ENCODE measurements around the gene CREB3L4. TPM values are rescaled to one million over a fixed set of nuclear protein-coding genes. Genes with fewer than 3 reads are reported as not detected.

Gene CREB3L4
- total and polyA plus RNA-seq, 2 of the 13 experiments (the other 11 are each of a cell fraction or from before 2014, with no cell fraction given) = 9.9 to 18.7 TPM

- TF ChIP-seq HIVEP1 (CRISPR knock-in tag; IDR thresholded peaks at IDR 0.05) (peak; percentile 8; the same call in 1 of the 2 replicates), ZNF232 (CRISPR knock-in tag; IDR thresholded peaks at IDR 0.05; ENCODE audit: borderline replicate concordance) (no peak), SRY (CRISPR knock-in tag; IDR thresholded peaks at IDR 0.05) (0 out of 2 replicates have a peak, but pooled peaks have one; percentile 26), SYNCRIP (IDR thresholded peaks at IDR 0.05; ENCODE audit: insufficient read depth, low read depth, low read length) (no peak), ZBTB34 (CRISPR knock-in tag; IDR thresholded peaks at IDR 0.05) (no peak), ZSCAN12 (CRISPR knock-in tag; IDR thresholded peaks at IDR 0.05) (no peak), ZFX (CRISPR knock-in tag; IDR thresholded peaks at IDR 0.05; ENCODE audit: low read depth) (peak; percentile 51; the same call in 1 of the 2 replicates), BRD4 (CRISPR knock-in tag; IDR thresholded peaks at IDR 0.05) (no peak)
Measured at GRCh38 chr1:153963850-153964331, 3.8 kb upstream of the CREB3L4 start (continued).

GRCh38 chr1:153968000-153968363 is 280 bp downstream of the CREB3L4 start:
- Histone ChIP-seq H2AFZ (ENCODE audit: low read length) (no peak overlapping the region), H3K79me2 (ENCODE audit: insufficient read depth, low read length) (peaks cover 9% of the 10 kb centered on the region), H3K36me3 (replicated peaks in 1 of 2; ENCODE audit: control insufficient read depth in 1 of 2, insufficient read depth in 2 of 2, low read length in 2 of 2) (no peaks in the 10 kb centered on the region), H3K9ac (ENCODE audit: insufficient read depth, low read depth, low read length) (peak overlapping the region; percentile 75), H3K4me2 (ENCODE audit: low read depth, low read length) (peak overlapping the region; percentile 98), H3K4me3 (replicated peaks in 1 of 3; ENCODE audit: insufficient read depth in 1 of 3, low read depth in 2 of 3, low read length in 3 of 3) (peak overlapping the region; percentile 62 to 82 (median 72)), H3K9me3 (ENCODE audit: low read length) (no peaks in the 10 kb centered on the region), H3K27ac (ENCODE audit: extremely low read length, insufficient read depth, low read length) (peak overlapping the region; percentile 83), H4K20me1 (ENCODE audit: insufficient read depth, low read length) (no peaks in the 10 kb centered on the region), H3K4me1 (ENCODE audit: insufficient read depth, low read length) (peaks cover 29% of the 10 kb centered on the region), H3K27me3 (ENCODE audit: control insufficient read depth in 1 of 2, insufficient read depth in 2 of 2, low read length in 2 of 2) (no peaks in the 10 kb centered on the region; a peak in 1 of 5 replicates)
- FAIRE-seq = no peak
- WGBS (ENCODE audit: low lambda C conversion rate) = 4% methylated on average over 8 of the region's 8 CpGs
- ChIA-PET CTCF (ENCODE audit: low intra/inter-chr PET ratio, low total read pairs) (no interaction called here), POLR2A (interaction anchor here (0.9 to 10.0 kb wide), 14 partner anchors 9 to 252 kb away, joined by 3 to 209 read pairs (median 6); partner anchors contain the start of genes CRTC2, DENND4B, GATAD2B and INTS3)
- ATAC-seq = no peak
- intact Hi-C loops (cut with micrococcal nuclease; ENCODE audit: unreplicated experiment) (loop anchor here (5.0 kb wide), 1 partner anchor 171 kb away; no protein-coding TSS in a partner anchor), in situ Hi-C loops (cut with HindIII; ENCODE audit: extremely low pct_ligation_motif_present, low pct_unique_long_range_greater_than_20kb) (no loop called here)
- DNase-seq (ENCODE audit: low spot score) = no peak
- BruUV-seq (replicated peaks) = no TSS peak
- TF ChIP-seq TOPORS (CRISPR knock-in tag; IDR thresholded peaks at IDR 0.05) (0 out of 2 replicates have a peak, but pooled peaks have one; percentile 7), ZNF33B (CRISPR knock-in tag; IDR thresholded peaks at IDR 0.05) (no peak), SOX5 (CRISPR knock-in tag; IDR thresholded peaks at IDR 0.05; ENCODE audit: borderline replicate concordance) (no peak), SETDB1 (CRISPR knock-in tag; IDR thresholded peaks at IDR 0.05; ENCODE audit: borderline replicate concordance) (no peak), TSC22D2 (CRISPR knock-in tag; IDR thresholded peaks at IDR 0.05; ENCODE audit: borderline replicate concordance) (no peak), ZNF740 (CRISPR knock-in tag; IDR thresholded peaks at IDR 0.05) (0 out of 2 replicates have a peak, but pooled peaks have one; percentile 46), ZNF333 (CRISPR knock-in tag; IDR thresholded peaks at IDR 0.05; ENCODE audit: borderline replicate concordance) (0 out of 2 replicates have a peak, but pooled peaks have one; percentile 9), FOXC1 (CRISPR knock-in tag; IDR thresholded peaks at IDR 0.05; ENCODE audit: borderline replicate concordance) (0 out of 2 replicates have a peak, but pooled peaks have one; percentile 6), ZNF331 (CRISPR knock-in tag; IDR thresholded peaks at IDR 0.05) (0 out of 2 replicates have a peak, but pooled peaks have one; percentile 3), ZFP36L1 (CRISPR knock-in tag; IDR thresholded peaks at IDR 0.05) (0 out of 2 replicates have a peak, but pooled peaks have one; percentile 18), ZNF264 (CRISPR knock-in tag; IDR thresholded peaks at IDR 0.05) (0 out of 2 replicates have a peak, but pooled peaks have one; percentile 11), ATF1 (CRISPR knock-in tag; IDR thresholded peaks at IDR 0.05) (peak; percentile 21), XRCC5 (optimal IDR thresholded peaks at IDR 0.05; ENCODE audit: low read length) (peak; percentile 7)

Measured in HepG2 (cell line).